A673 (cell line): ENCODE measurements around the gene KDF1. TPM values are rescaled to one million over a fixed set of nuclear protein-coding genes. Genes with fewer than 3 reads are reported as not detected.

Experiments
- BruUV-seq: library from RNA; stranded (reverse); fragments of 400-500 nt; replicated peaks from 2 replicates; lab custom pipeline; 2021; lab: Mats Ljungman, UMichigan
- CTCF ChIA-PET: fragments of 300-600 bp; sonication (Branson Sonifier 250); formaldehyde crosslinking; loops from one replicate; lab custom pipeline; 2022; ENCODE audit warnings: antibody characterized with exemption; lab: Charles Lee
- POLR2A ChIA-PET: fragments of 300-600 bp; sonication (Branson Sonifier 250); formaldehyde crosslinking; loops from one replicate; lab custom pipeline; 2022; ENCODE audit warnings: antibody characterized with exemption; ENCODE audit not compliant: low non-redundant PET; lab: Charles Lee
- DNase-seq: peaks from one replicate; pipeline ENCODE4 v3.0.0-alpha.2; 2015; ENCODE audit warnings: low spot score
- H3K27ac ChIP-seq: fragments of 200-600 bp; sonication (generic); 2 replicates; pipeline ENCODE4 v1.5.1; 2016; ENCODE audit warnings: mixed run types, low read depth, mild to moderate bottlenecking, mixed read lengths, antibody characterized with exemption, low read length; ENCODE audit not compliant: poor library complexity, severe bottlenecking
- H3K27me3 ChIP-seq: fragments of 200-600 bp; sonication (generic); replicated peaks from 2 replicates; pipeline ENCODE4 v1.6.1; 2017; ENCODE audit warnings: mixed run types, low read depth, mild to moderate bottlenecking, mixed read lengths, antibody characterized with exemption, low read length; ENCODE audit not compliant: insufficient read depth, poor library complexity
- H3K36me3 ChIP-seq: fragments of 200-600 bp; sonication (generic); 2 replicates; pipeline ENCODE4 v1.6.1; 2016; ENCODE audit warnings: mixed run types, mild to moderate bottlenecking, mixed read lengths, antibody characterized with exemption, low read length; ENCODE audit not compliant: insufficient read depth, poor library complexity, severe bottlenecking
- H3K4me1 ChIP-seq: fragments of 200-600 bp; sonication (generic); 2 replicates; pipeline ENCODE4 v1.6.1; 2017; ENCODE audit warnings: mixed run types, mild to moderate bottlenecking, mixed read lengths, antibody characterized with exemption, low read length; ENCODE audit not compliant: insufficient read depth, poor library complexity, severe bottlenecking
- H3K4me3 ChIP-seq: fragments of 200-600 bp; sonication (generic); 2 replicates; pipeline ENCODE4 v1.5.1; 2016; ENCODE audit warnings: low read depth, mixed run types, mild to moderate bottlenecking, mixed read lengths, low read length; ENCODE audit not compliant: poor library complexity, severe bottlenecking
- H3K9me3 ChIP-seq: fragments of 200-600 bp; sonication (generic); 2 replicates; pipeline ENCODE4 v1.6.1; 2016; ENCODE audit warnings: mixed run types, low read depth, mild to moderate bottlenecking, mixed read lengths, antibody characterized with exemption, low read length; ENCODE audit not compliant: poor library complexity, severe bottlenecking
- EZH2 ChIP-seq: fragments of 200-600 bp; sonication (generic); IDR thresholded peaks from 2 replicates; pipeline ENCODE4 v1.6.1; 2017; ENCODE audit warnings: borderline replicate concordance, low read depth, mild to moderate bottlenecking, mixed read lengths, antibody characterized with exemption, low read length; ENCODE audit not compliant: poor library complexity, severe bottlenecking
- intact Hi-C: fragments of 100-400 bp; cut with micrococcal nuclease; formaldehyde crosslinking; loops from one replicate; pipeline ENCODE4 v1.10.0; 2022; ENCODE audit not compliant: unreplicated experiment
- total RNA-seq: library from RNA; stranded (reverse); gene quantifications from 2 replicates; pipeline ENCODE4 v1.2.3, GENCODE V29; 2021
- TF ChIP-seq, protein P1 (sequence below): fragments of 300-800, 200-600 bp; sonication (generic); conservative IDR thresholded peaks from 2 replicates; pipeline ENCODE4 v1.5.1; 2017; ENCODE audit warnings: low read depth, mild to moderate bottlenecking, antibody characterized with exemption, low read length, moderate library complexity, mixed read lengths

KDF1 gene
- total RNA-seq, 1 experiment from 2014 or later = not detected

DNA sequence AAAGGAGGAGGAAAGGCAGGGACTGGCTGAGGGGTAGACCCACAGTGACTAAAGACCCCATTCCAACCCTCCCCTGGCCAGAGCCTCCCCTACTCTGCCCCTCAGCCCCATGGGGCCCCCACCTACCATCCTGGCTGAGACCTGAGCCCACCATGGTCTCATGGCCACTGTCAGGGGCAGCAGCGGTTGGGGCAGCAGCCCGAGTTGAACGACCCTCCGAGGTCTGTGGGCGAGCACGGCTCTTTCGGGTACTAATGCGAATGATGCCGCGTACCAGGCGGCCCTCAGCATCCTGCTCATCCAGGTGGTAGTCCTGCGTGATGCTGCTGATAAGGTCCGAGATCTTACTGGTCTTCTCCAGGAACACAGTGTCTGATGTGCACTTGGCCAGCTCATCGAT is 9.1 kb downstream of the KDF1 start:
- H3K27me3 ChIP-seq = peaks cover 13% of the 10 kb centered on the region
- no peak overlapping the region for H3K4me3 ChIP-seq
- H3K36me3 ChIP-seq = peaks cover 10% of the 10 kb centered on the region
- BruUV-seq = no TSS peak
- ChIA-PET POLR2A (no interaction called here), CTCF (no interaction called here)
- H3K4me1 ChIP-seq = no peaks in the 10 kb centered on the region
- intact Hi-C loops = no loop called here
- TF ChIP-seq, protein P1, sequence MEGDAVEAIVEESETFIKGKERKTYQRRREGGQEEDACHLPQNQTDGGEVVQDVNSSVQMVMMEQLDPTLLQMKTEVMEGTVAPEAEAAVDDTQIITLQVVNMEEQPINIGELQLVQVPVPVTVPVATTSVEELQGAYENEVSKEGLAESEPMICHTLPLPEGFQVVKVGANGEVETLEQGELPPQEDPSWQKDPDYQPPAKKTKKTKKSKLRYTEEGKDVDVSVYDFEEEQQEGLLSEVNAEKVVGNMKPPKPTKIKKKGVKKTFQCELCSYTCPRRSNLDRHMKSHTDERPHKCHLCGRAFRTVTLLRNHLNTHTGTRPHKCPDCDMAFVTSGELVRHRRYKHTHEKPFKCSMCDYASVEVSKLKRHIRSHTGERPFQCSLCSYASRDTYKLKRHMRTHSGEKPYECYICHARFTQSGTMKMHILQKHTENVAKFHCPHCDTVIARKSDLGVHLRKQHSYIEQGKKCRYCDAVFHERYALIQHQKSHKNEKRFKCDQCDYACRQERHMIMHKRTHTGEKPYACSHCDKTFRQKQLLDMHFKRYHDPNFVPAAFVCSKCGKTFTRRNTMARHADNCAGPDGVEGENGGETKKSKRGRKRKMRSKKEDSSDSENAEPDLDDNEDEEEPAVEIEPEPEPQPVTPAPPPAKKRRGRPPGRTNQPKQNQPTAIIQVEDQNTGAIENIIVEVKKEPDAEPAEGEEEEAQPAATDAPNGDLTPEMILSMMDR = no peak
- peaks cover 3% of the 10 kb centered on the region for H3K9me3 ChIP-seq
- no peak overlapping the region for H3K27ac ChIP-seq
- no peak for DNase-seq

DNA sequence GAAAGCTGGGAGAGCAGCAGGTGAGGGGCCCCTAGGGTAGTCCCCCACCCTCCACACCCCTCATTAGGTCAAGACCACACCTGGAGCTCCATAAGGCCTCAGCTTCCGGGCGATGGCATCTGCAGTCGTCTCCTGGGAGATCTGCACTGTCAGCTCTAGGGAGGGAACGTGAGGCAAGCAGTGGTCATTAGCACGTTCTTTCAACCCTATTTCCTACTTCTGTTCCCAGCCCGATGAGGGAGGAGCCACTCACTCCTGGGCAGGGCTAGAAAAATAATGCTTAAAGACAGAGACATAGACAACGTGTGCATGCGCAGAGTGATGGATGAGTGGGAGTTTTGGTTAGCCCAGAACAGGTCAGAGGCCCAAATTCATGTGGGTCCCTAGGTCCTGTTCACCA is 9.7 kb downstream of the KDF1 start:
- no peak for DNase-seq
- H3K27ac ChIP-seq = no peak overlapping the region
- intact Hi-C loops = no loop called here
- H3K36me3 ChIP-seq = peaks cover 16% of the 10 kb centered on the region
- ChIA-PET CTCF (no interaction called here), POLR2A (no interaction called here)
- H3K27me3 ChIP-seq = peaks cover 7% of the 10 kb centered on the region
- no peaks in the 10 kb centered on the region for H3K9me3 ChIP-seq
- TF ChIP-seq, protein P1 = no peak
- H3K4me3 ChIP-seq = no peak overlapping the region
- no TSS peak for BruUV-seq
- no peaks in the 10 kb centered on the region for H3K4me1 ChIP-seq

DNA sequence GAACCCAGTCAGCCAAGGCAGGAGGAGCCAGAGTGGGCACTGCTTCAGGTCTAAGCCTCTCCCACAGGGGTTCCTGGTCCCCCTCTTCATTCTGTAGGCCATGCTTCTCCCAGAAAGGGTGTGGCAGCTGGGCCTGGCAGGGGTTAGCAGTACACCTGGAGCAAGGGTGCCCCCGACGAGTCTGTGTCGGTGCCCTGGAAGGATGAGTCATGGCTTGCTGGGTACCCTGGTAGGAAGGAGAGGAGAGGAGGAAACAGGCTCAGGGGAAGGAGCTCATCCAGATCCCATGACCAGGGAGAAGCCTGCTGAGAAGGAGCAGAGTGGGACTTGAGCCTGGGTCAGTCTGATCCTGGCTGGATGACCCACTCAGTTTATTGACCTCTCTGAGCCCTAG is 10.3 kb downstream of the KDF1 start:
- Histone ChIP-seq H3K36me3 (peaks cover 23% of the 10 kb centered on the region), H3K27me3 (no peaks in the 10 kb centered on the region), H3K27ac (no peak overlapping the region), H3K4me1 (no peaks in the 10 kb centered on the region), H3K9me3 (no peaks in the 10 kb centered on the region), H3K4me3 (no peak overlapping the region)
- POLR2A ChIA-PET = no interaction called here
- intact Hi-C loops = no loop called here
- no peak for TF ChIP-seq EZH2
- TF ChIP-seq, protein P1 = no peak
- no peak for DNase-seq
- CTCF ChIA-PET = no interaction called here
- BruUV-seq = no TSS peak
